GM23338 (cell line): ENCODE measurements around the gene AAR2. TPM values are rescaled to one million over a fixed set of nuclear protein-coding genes. Genes with fewer than 3 reads are reported as not detected.

Experiments used
- ATAC-seq: fragments of 200-7000 bp; cut with Tn5 transposase; 3 replicates; pipeline ENCODE4 v1.9.1; 2020
- DNase-seq: peaks from one replicate; pipeline ENCODE4 v3.0.0-alpha.2; 2015; ENCODE audit warnings: low spot score
- H2AFZ ChIP-seq: fragments of 200-600 bp; sonication (generic); 2 replicates; pipeline ENCODE4 v1.8.0; 2016; ENCODE audit warnings: antibody characterized with exemption, mild to moderate bottlenecking, moderate library complexity
- H3F3A ChIP-seq: fragments of 200-600 bp; sonication (generic); replicated peaks from 2 replicates; pipeline ENCODE4 v1.8.0; 2017; ENCODE audit warnings: antibody characterized with exemption, mixed run types, low read depth
- H3K27ac ChIP-seq: fragments of 200-600 bp; sonication (generic); 2 replicates; pipeline ENCODE4 v1.6.1; 2016; ENCODE audit warnings: low read depth
- H3K27me3 ChIP-seq: fragments of 200-600 bp; sonication (generic); 2 replicates; pipeline ENCODE4 v1.8.0; 2016; ENCODE audit warnings: mild to moderate bottlenecking, mixed run types, moderate library complexity; ENCODE audit not compliant: insufficient read depth
- H3K36me3 ChIP-seq: fragments of 200-600 bp; sonication (generic); 2 replicates; pipeline ENCODE4 v1.8.0; 2016; ENCODE audit warnings: mild to moderate bottlenecking; ENCODE audit not compliant: insufficient read depth
- H3K4me1 ChIP-seq: fragments of 200-600 bp; sonication (generic); 2 replicates; pipeline ENCODE4 v1.8.0; 2016; ENCODE audit warnings: mild to moderate bottlenecking, moderate library complexity; ENCODE audit not compliant: insufficient read depth
- H3K4me2 ChIP-seq: fragments of 200-600 bp; sonication (generic); 2 replicates; pipeline ENCODE4 v1.7.1; 2017; ENCODE audit warnings: mixed run types
- H3K4me3 ChIP-seq: fragments of 200-600 bp; sonication (generic); 2 replicates; pipeline ENCODE4 v1.6.1; 2016; ENCODE audit warnings: mixed run types
- H3K79me2 ChIP-seq: fragments of 200-600 bp; sonication (generic); replicated peaks from 2 replicates; pipeline ENCODE4 v1.8.0; 2017; ENCODE audit warnings: mild to moderate bottlenecking; ENCODE audit not compliant: insufficient read depth
- H3K9me2 ChIP-seq: fragments of 200-600 bp; sonication (generic); 2 replicates; pipeline ENCODE4 v1.8.0; 2017; ENCODE audit not compliant: insufficient read depth
- H4K20me1 ChIP-seq: fragments of 200-600 bp; sonication (generic); replicated peaks from 2 replicates; pipeline ENCODE4 v1.8.0; 2017; ENCODE audit warnings: mild to moderate bottlenecking; ENCODE audit not compliant: insufficient read depth
- H3K27ac Mint-ChIP-seq: 2 replicates; pipeline ENCODE4 v1.8.0; 2020; ENCODE audit warnings: inconsistent platforms, mild to moderate bottlenecking, moderate library complexity, mixed read lengths
- H3K27me3 Mint-ChIP-seq: 3 replicates; pipeline ENCODE4 v1.8.0; 2022; ENCODE audit warnings: low read depth, mild to moderate bottlenecking, moderate library complexity, mixed read lengths, inconsistent platforms; ENCODE audit not compliant: insufficient read depth, poor library complexity
- H3K36me3 Mint-ChIP-seq: 3 replicates; pipeline ENCODE4 v1.8.0; 2021; ENCODE audit warnings: low read depth, mild to moderate bottlenecking, inconsistent platforms, moderate library complexity, mixed read lengths
- H3K4me1 Mint-ChIP-seq: 3 replicates; pipeline ENCODE4 v1.8.0; 2020; ENCODE audit warnings: mild to moderate bottlenecking, inconsistent platforms, mixed read lengths
- H3K4me3 Mint-ChIP-seq: 3 replicates; pipeline ENCODE4 v1.8.0; 2021; ENCODE audit warnings: moderate library complexity, mild to moderate bottlenecking, inconsistent platforms, mixed read lengths
- H3K9me3 Mint-ChIP-seq: 3 replicates; pipeline ENCODE4 v1.8.0; 2020; ENCODE audit warnings: moderate library complexity, mild to moderate bottlenecking, inconsistent platforms, mixed read lengths
- CTCF ChIP-seq, 2 experiments: fragments of 200-600 bp in 1 of 2; sonication (generic) in 1 of 2; conservative IDR thresholded peaks; 2 replicates each; pipeline versions ENCODE4 v1.5.1 to v1.6.1; 2016 to 2017; ENCODE audit warnings: antibody characterized with exemption in 2 of 2, low read depth in 2 of 2, mild to moderate bottlenecking in 2 of 2, moderate library complexity in 1 of 2
- EZH2 ChIP-seq: fragments of 200-600 bp; sonication (generic); IDR thresholded peaks from one replicate; pipeline ENCODE4 v1.8.0; 2017; ENCODE audit warnings: antibody characterized with exemption, mild to moderate bottlenecking, low read depth; ENCODE audit not compliant: unreplicated experiment
- EZH2phosphoT487 ChIP-seq: fragments of 200-600 bp; sonication (generic); IDR thresholded peaks from one replicate; pipeline ENCODE4 v1.8.1; 2018; ENCODE audit warnings: antibody characterized with exemption; ENCODE audit not compliant: unreplicated experiment
- JUNB ChIP-seq: IDR thresholded peaks from one replicate; pipeline ENCODE4 v1.6.1; 2016; ENCODE audit warnings: antibody characterized with exemption; ENCODE audit not compliant: unreplicated experiment
- NANOG ChIP-seq: IDR thresholded peaks from 2 replicates; pipeline ENCODE4 v1.6.1; 2016; ENCODE audit warnings: antibody characterized with exemption, borderline replicate concordance
- POLR2AphosphoS5 ChIP-seq: IDR thresholded peaks from 2 replicates; pipeline ENCODE4 v1.6.1; 2016; ENCODE audit warnings: antibody characterized with exemption, low read depth
- REST ChIP-seq: IDR thresholded peaks from one replicate; pipeline ENCODE4 v1.6.1; 2018; ENCODE audit warnings: antibody characterized with exemption; ENCODE audit not compliant: unreplicated experiment
- STAT1 ChIP-seq: IDR thresholded peaks from one replicate; pipeline ENCODE4 v1.6.1; 2016; ENCODE audit warnings: antibody characterized with exemption; ENCODE audit not compliant: unreplicated experiment
- ZNF114 ChIP-seq: fragments of 250-450 bp; sonication (Bioruptor Pico); IDR thresholded peaks from 2 replicates; pipeline ENCODE4 v1.5.0; 2020; ENCODE audit warnings: mild to moderate bottlenecking, moderate library complexity
- polyA plus RNA-seq: library from polyadenylated mRNA; unstranded; fragments of >200 nt; fragmentation: Nextera tagmentation; extraction: Ambion mirVana; gene quantifications from 2 replicates; pipeline ENCODE4 v1.2.1, GENCODE V29; 2016
- total RNA-seq: library from RNA; depleted of rRNA; stranded (reverse); fragments of >200 nt; shearing (Covaris generic); gene quantifications from 2 replicates; pipeline ENCODE4 v1.2.3, GENCODE V29; 2014

Gene AAR2
- total and polyA plus RNA-seq, 2 experiments from 2014 or later: 15.8 to 32.6 TPM

GRCh38 chr20:36273414-36274180, 37.3 kb downstream of the AAR2 start:
- H3K9me3 Mint-ChIP-seq: no peaks in the 10 kb centered on the region
- Histone ChIP-seq H3F3A (no peaks in the 10 kb centered on the region), H3K27ac (no peak overlapping the region), H3K4me3 (no peak overlapping the region), H4K20me1 (no peaks in the 10 kb centered on the region), H3K79me2 (no peaks in the 10 kb centered on the region), H3K9me2 (no peaks in the 10 kb centered on the region), H3K36me3 (no peaks in the 10 kb centered on the region), H3K4me1 (no peaks in the 10 kb centered on the region; the same call in 1 of the 2 replicates), H3K4me2 (no peak overlapping the region), H3K27me3 (no peaks in the 10 kb centered on the region), H2AFZ (no peak overlapping the region)
- no peak; the same call in 2 of the 3 replicates for ATAC-seq
- H3K4me1 Mint-ChIP-seq: peaks cover 39% of the 10 kb centered on the region
- DNase-seq: peak; percentile 44
- no peak for TF ChIP-seq STAT1
- TF ChIP-seq POLR2AphosphoS5: no peak
- TF ChIP-seq ZNF114: no peak
- no peak for TF ChIP-seq NANOG
- TF ChIP-seq CTCF (conservative IDR thresholded peaks at IDR 0.05; ENCODE audit: low read depth in 2 of 2): peak; percentile 40 to 63
- TF ChIP-seq JUNB: no peak
- TF ChIP-seq EZH2: no peak
- no peak for TF ChIP-seq REST
- no peak overlapping the region for H3K4me3 Mint-ChIP-seq
- no peak overlapping the region for H3K27ac Mint-ChIP-seq
- peaks cover 8% of the 10 kb centered on the region for H3K27me3 Mint-ChIP-seq
- no peaks in the 10 kb centered on the region for H3K36me3 Mint-ChIP-seq

- no peak overlapping the region for H3K27ac Mint-ChIP-seq
- Histone ChIP-seq H3K9me2 (no peaks in the 10 kb centered on the region), H3K4me3 (no peak overlapping the region), H4K20me1 (no peaks in the 10 kb centered on the region), H3K27me3 (no peaks in the 10 kb centered on the region), H3K4me2 (no peak overlapping the region), H3K27ac (no peak overlapping the region), H3K36me3 (no peaks in the 10 kb centered on the region), H3K79me2 (no peaks in the 10 kb centered on the region), H3F3A (no peaks in the 10 kb centered on the region), H2AFZ (no peak overlapping the region), H3K4me1 (no peaks in the 10 kb centered on the region; the same call in 1 of the 2 replicates)
- DNase-seq (peak; percentile 41), ATAC-seq (peak; percentile 21)
- H3K27me3 Mint-ChIP-seq: peaks cover 8% of the 10 kb centered on the region
- no peak overlapping the region for H3K4me3 Mint-ChIP-seq
- H3K36me3 Mint-ChIP-seq: no peaks in the 10 kb centered on the region
- no peaks in the 10 kb centered on the region for H3K9me3 Mint-ChIP-seq
- peaks cover 36% of the 10 kb centered on the region for H3K4me1 Mint-ChIP-seq
- TF ChIP-seq EZH2 (no peak), EZH2phosphoT487 (no peak), POLR2AphosphoS5 (no peak), STAT1 (no peak), ZNF114 (no peak)
Measured at GRCh38 chr20:36274181-36274841, 38.0 kb downstream of the AAR2 start.
